ENCODE results near the gene USP31.

The USP31 gene

DNA sequence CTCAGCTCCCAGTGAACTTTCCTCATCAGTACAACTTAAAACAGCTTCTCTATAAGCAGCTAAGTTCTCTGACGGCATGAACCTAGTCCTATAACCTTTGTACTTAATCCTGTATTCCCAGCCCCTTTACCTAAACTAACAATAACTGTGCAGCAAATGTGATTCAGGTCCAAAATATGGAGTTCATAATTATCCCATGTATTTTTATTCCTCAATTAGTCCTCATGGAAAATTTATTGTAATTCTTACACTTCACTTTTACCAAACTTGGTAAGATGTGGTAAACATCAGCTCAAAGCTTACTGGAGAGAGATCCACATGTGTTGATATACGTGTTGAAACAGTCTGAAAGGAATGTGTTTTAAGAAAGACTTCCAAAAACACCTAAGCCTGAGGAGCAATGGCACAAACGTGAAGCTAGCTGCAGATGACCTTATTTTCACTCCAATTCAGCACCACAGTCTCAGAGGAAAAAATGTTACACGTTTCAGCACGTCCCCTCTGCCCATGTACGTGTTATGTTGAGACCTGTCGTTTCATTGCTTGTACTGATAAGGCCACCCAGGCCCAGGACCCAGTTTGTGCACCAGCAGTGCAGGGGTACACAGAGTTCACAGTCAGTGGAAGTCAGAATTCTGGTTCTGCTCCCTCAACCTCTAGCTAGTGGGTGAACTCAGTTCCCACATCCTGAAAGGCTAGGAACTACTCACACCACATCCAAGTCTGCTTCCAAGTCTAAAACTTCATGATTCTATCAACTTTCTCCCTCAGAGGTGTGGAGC, 7.1 kb downstream of the USP31 start (continued):
- TF ChIP-seq ZNF565 (CRISPR knock-in tag; conservative IDR thresholded peaks at IDR 0.05; ENCODE audit: low read depth) (no peak), ZNF8 (CRISPR knock-in tag; IDR thresholded peaks at IDR 0.05) (no peak)

DNA sequence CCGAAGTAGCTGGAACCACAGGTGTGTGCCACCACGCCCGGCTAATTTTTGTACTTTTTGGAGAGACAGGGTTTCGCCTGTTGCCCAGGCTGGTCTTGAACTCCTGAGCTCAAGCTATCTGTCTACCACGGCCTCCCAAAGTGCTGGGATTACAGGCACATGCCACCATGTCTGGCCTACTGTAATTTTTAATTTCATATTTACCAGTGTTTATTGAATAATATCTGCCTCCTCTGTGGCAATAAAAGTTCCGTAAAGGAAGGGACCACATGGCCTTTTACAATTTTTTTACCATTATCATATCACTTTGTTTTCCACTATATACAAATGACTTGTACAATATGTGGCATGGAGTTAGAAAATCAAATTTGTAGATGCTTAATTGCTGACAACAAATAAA, 7.8 kb downstream of the USP31 start:
- TF ChIP-seq ZFP30 (CRISPR knock-in tag; IDR thresholded peaks at IDR 0.05) = no peak
- no peak for ATAC-seq

DNA sequence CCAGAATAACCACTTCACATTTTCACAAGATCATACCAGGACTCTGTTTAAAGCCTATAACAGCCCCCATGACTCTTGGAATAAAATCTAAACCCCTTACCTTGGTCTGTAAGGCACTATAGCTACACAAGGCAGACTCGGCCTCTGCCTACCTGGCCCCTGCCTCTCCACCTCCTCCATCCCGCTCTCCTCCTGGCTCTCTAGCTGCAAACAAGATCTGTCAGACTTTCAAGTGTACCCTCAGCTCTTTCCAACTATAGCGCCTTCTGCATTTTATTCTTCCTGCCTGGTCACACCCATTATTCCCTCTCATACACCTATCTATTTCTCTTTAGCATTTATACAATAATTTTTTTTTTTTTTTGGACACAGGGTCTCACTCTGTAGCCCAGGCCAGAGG, 8.2 kb downstream of the USP31 start:
- TF ChIP-seq ISL1 (CRISPR knock-in tag; IDR thresholded peaks at IDR 0.05) (no peak), ZFP30 (CRISPR knock-in tag; IDR thresholded peaks at IDR 0.05) (no peak), ARNTL (CRISPR knock-in tag; IDR thresholded peaks at IDR 0.05; ENCODE audit: borderline replicate concordance, low read depth) (no peak), CSDC2 (CRISPR knock-in tag; IDR thresholded peaks at IDR 0.05) (no peak), SNAI2 (CRISPR knock-in tag; IDR thresholded peaks at IDR 0.05) (no peak), TOX (CRISPR knock-in tag; IDR thresholded peaks at IDR 0.05; ENCODE audit: borderline replicate concordance) (no peak), BACH2 (CRISPR knock-in tag; IDR thresholded peaks at IDR 0.05; ENCODE audit: borderline replicate concordance) (no peak), ZFP3 (CRISPR knock-in tag; IDR thresholded peaks at IDR 0.05) (no peak), ZNF565 (CRISPR knock-in tag; conservative IDR thresholded peaks at IDR 0.05; ENCODE audit: low read depth) (no peak), ZC3H10 (CRISPR knock-in tag; IDR thresholded peaks at IDR 0.05) (no peak), ZNF8 (CRISPR knock-in tag; IDR thresholded peaks at IDR 0.05) (no peak), ESRRG (CRISPR knock-in tag; IDR thresholded peaks at IDR 0.05) (no peak), OSR1 (CRISPR knock-in tag; IDR thresholded peaks at IDR 0.05) (no peak), RARB (CRISPR knock-in tag; IDR thresholded peaks at IDR 0.05) (no peak)
- TF ChIP-seq, protein P1, sequence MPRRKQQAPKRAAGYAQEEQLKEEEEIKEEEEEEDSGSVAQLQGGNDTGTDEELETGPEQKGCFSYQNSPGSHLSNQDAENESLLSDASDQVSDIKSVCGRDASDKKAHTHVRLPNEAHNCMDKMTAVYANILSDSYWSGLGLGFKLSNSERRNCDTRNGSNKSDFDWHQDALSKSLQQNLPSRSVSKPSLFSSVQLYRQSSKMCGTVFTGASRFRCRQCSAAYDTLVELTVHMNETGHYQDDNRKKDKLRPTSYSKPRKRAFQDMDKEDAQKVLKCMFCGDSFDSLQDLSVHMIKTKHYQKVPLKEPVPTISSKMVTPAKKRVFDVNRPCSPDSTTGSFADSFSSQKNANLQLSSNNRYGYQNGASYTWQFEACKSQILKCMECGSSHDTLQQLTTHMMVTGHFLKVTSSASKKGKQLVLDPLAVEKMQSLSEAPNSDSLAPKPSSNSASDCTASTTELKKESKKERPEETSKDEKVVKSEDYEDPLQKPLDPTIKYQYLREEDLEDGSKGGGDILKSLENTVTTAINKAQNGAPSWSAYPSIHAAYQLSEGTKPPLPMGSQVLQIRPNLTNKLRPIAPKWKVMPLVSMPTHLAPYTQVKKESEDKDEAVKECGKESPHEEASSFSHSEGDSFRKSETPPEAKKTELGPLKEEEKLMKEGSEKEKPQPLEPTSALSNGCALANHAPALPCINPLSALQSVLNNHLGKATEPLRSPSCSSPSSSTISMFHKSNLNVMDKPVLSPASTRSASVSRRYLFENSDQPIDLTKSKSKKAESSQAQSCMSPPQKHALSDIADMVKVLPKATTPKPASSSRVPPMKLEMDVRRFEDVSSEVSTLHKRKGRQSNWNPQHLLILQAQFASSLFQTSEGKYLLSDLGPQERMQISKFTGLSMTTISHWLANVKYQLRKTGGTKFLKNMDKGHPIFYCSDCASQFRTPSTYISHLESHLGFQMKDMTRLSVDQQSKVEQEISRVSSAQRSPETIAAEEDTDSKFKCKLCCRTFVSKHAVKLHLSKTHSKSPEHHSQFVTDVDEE (CRISPR knock-in tag; IDR thresholded peaks at IDR 0.05) = no peak
- TF ChIP-seq, protein P2, sequence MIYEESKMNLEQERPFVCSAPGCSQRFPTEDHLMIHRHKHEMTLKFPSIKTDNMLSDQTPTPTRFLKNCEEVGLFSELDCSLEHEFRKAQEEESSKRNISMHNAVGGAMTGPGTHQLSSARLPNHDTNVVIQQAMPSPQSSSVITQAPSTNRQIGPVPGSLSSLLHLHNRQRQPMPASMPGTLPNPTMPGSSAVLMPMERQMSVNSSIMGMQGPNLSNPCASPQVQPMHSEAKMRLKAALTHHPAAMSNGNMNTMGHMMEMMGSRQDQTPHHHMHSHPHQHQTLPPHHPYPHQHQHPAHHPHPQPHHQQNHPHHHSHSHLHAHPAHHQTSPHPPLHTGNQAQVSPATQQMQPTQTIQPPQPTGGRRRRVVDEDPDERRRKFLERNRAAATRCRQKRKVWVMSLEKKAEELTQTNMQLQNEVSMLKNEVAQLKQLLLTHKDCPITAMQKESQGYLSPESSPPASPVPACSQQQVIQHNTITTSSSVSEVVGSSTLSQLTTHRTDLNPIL (CRISPR knock-in tag; IDR thresholded peaks at IDR 0.05; ENCODE audit: low read depth) = no peak
- TF ChIP-seq, protein P3, sequence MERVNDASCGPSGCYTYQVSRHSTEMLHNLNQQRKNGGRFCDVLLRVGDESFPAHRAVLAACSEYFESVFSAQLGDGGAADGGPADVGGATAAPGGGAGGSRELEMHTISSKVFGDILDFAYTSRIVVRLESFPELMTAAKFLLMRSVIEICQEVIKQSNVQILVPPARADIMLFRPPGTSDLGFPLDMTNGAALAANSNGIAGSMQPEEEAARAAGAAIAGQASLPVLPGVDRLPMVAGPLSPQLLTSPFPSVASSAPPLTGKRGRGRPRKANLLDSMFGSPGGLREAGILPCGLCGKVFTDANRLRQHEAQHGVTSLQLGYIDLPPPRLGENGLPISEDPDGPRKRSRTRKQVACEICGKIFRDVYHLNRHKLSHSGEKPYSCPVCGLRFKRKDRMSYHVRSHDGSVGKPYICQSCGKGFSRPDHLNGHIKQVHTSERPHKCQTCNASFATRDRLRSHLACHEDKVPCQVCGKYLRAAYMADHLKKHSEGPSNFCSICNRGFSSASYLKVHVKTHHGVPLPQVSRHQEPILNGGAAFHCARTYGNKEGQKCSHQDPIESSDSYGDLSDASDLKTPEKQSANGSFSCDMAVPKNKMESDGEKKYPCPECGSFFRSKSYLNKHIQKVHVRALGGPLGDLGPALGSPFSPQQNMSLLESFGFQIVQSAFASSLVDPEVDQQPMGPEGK (CRISPR knock-in tag; IDR thresholded peaks at IDR 0.05; ENCODE audit: borderline replicate concordance) = no peak
- ATAC-seq = no peak

DNA sequence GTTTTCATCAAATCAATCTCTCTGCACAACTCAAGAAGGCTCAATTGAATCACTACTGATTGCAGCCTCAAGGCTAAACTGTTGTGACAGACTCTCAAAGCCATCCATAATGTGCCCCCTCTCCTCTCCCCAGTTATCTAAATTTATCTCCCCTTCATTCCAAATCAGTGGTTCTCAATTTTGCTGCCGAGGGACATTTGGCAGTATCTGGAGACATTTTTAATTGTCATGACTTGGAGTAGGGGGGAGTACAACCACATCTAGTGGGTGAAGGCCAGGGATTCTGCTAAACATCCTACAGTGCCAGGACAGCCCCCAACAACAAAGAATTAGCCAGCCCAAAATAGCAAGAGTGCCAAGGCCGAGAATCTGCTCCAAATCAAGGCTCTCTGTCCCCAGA, 9.1 kb downstream of the USP31 start:
- TF ChIP-seq ESRRG (CRISPR knock-in tag; IDR thresholded peaks at IDR 0.05) (no peak), ZFP30 (CRISPR knock-in tag; IDR thresholded peaks at IDR 0.05) (no peak), ZNF565 (CRISPR knock-in tag; conservative IDR thresholded peaks at IDR 0.05; ENCODE audit: low read depth) (no peak), ARNTL (CRISPR knock-in tag; IDR thresholded peaks at IDR 0.05; ENCODE audit: borderline replicate concordance, low read depth) (no peak)
- TF ChIP-seq, protein P2 (CRISPR knock-in tag; IDR thresholded peaks at IDR 0.05; ENCODE audit: low read depth) = no peak
- TF ChIP-seq, protein P1 (CRISPR knock-in tag; IDR thresholded peaks at IDR 0.05) = no peak
- no peak for ATAC-seq

Measured in SK-N-SH treated with all-trans-retinoic acid at 6 μM for 48 hours (cell line).